ENCODE measurements around the gene CDH23. TPM values are rescaled to one million over a fixed set of nuclear protein-coding genes. Genes with fewer than 3 reads are reported as not detected.

Gene CDH23
- total RNA-seq, 4 donors from 2014 or later = 7.1 to 56.2 (median 25.4) TPM

GRCh38 chr10:71610651-71611050, 213.9 kb downstream of the CDH23 start:
- Histone ChIP-seq H3K4me1 (no peaks in the 10 kb centered on the region), H3K27me3 (no peaks in the 10 kb centered on the region), H3K9me3 (no peaks in the 10 kb centered on the region), H3K4me3 (no peak overlapping the region), H3K36me3 (no peaks in the 10 kb centered on the region), H3K27ac (no peak overlapping the region)
- no peak for DNase-seq
- no peak for TF ChIP-seq POLR2A (IDR thresholded peaks at IDR 0.05)
- TF ChIP-seq CTCF (IDR thresholded peaks at IDR 0.05) = no peak
- intact Hi-C loops (cut with DNase I; ENCODE audit: low total_unique reads) = no loop called here

GRCh38 chr10:71611131-71611530, 214.4 kb downstream of the CDH23 start:
- DNase-seq = no peak
- TF ChIP-seq CTCF (IDR thresholded peaks at IDR 0.05) (no peak), POLR2A (IDR thresholded peaks at IDR 0.05) (no peak)
- Histone ChIP-seq H3K27me3 (no peaks in the 10 kb centered on the region), H3K4me3 (no peak overlapping the region), H3K27ac (no peak overlapping the region), H3K36me3 (no peaks in the 10 kb centered on the region), H3K9me3 (no peaks in the 10 kb centered on the region), H3K4me1 (no peaks in the 10 kb centered on the region)
- intact Hi-C loops (cut with DNase I; ENCODE audit: low total_unique reads) = no loop called here

- intact Hi-C loops (cut with DNase I; ENCODE audit: low total_unique reads) = no loop called here
- Histone ChIP-seq H3K27ac (no peak overlapping the region), H3K4me3 (no peak overlapping the region), H3K27me3 (no peaks in the 10 kb centered on the region), H3K4me1 (no peaks in the 10 kb centered on the region), H3K36me3 (no peaks in the 10 kb centered on the region), H3K9me3 (no peaks in the 10 kb centered on the region)
- no peak for TF ChIP-seq POLR2A (IDR thresholded peaks at IDR 0.05)
- no peak for TF ChIP-seq CTCF (IDR thresholded peaks at IDR 0.05)
- DNase-seq = no peak
These were observed 215.1 kb downstream of the CDH23 start for GRCh38 chr10:71611709-71612422.

GRCh38 chr10:71613261-71613777, 216.6 kb downstream of the CDH23 start:
- DNase-seq = no peak
- Histone ChIP-seq H3K36me3 (no peaks in the 10 kb centered on the region), H3K4me3 (no peak overlapping the region), H3K9me3 (no peaks in the 10 kb centered on the region), H3K27ac (no peak overlapping the region), H3K4me1 (no peaks in the 10 kb centered on the region), H3K27me3 (no peaks in the 10 kb centered on the region)
- intact Hi-C loops (cut with DNase I; ENCODE audit: low total_unique reads) = no loop called here
- no peak for TF ChIP-seq CTCF (IDR thresholded peaks at IDR 0.05)
- no peak for TF ChIP-seq POLR2A (IDR thresholded peaks at IDR 0.05)

- DNase-seq = no peak
- H3K4me3 ChIP-seq = no peak overlapping the region
- no peaks in the 10 kb centered on the region for H3K36me3 ChIP-seq
- intact Hi-C loops (cut with DNase I; ENCODE audit: low total_unique reads) = no loop called here
- TF ChIP-seq POLR2A (IDR thresholded peaks at IDR 0.05) = no peak
- TF ChIP-seq CTCF (IDR thresholded peaks at IDR 0.05) = no peak
- no peaks in the 10 kb centered on the region for H3K27me3 ChIP-seq
- H3K9me3 ChIP-seq = no peaks in the 10 kb centered on the region
- no peaks in the 10 kb centered on the region for H3K4me1 ChIP-seq
- no peak overlapping the region for H3K27ac ChIP-seq
These were observed 217.2 kb downstream of the CDH23 start for GRCh38 chr10:71613877-71614276.

Measured in uterus (tissue), 4 donors.